ENCODE measurements around the gene MAGEF1.

Gene MAGEF1

GRCh38 chr3:184663756-184664155 is 48.1 kb downstream of the MAGEF1 start:
- no peak for DNase-seq

GRCh38 chr3:184663356-184663755 is 48.5 kb downstream of the MAGEF1 start:
- no peak for DNase-seq

- no peak for DNase-seq
Measured at GRCh38 chr3:184662187-184662586, 49.7 kb downstream of the MAGEF1 start.

GRCh38 chr3:184660931-184661330 is 50.9 kb downstream of the MAGEF1 start:
- no peak for DNase-seq
